HG03280 (cell line): ENCODE data around the gene LRRC71.
"Not testable (repeated sequence)": the region's sequence is repeated elsewhere in the genome, so short reads cannot be mapped to it uniquely, and the experiment has no call there.

Experiments
- ATAC-seq: cut with Tn5 transposase; IDR thresholded peaks from one replicate; pipeline ENCODE4 v1.9.1; 2021; ENCODE audit warnings: mild to moderate bottlenecking, moderate library complexity; ENCODE audit not compliant: unreplicated experiment

LRRC71 gene

GRCh38 chr1:156926695-156927094, 6.3 kb downstream of the LRRC71 start:
- not testable (repeated sequence) for ATAC-seq

- no peak for ATAC-seq
Observed at GRCh38 chr1:156927215-156928042, 7.0 kb downstream of the LRRC71 start.

GRCh38 chr1:156928043-156928602, 7.7 kb downstream of the LRRC71 start:
- ATAC-seq, result no peak

- no peak for ATAC-seq
Observed at GRCh38 chr1:156929596-156930238, 9.3 kb downstream of the LRRC71 start.

- no peak for ATAC-seq
Observed at GRCh38 chr1:156930483-156930882, 10.1 kb downstream of the LRRC71 start.

- no peak for ATAC-seq
Observed at GRCh38 chr1:156931211-156931952, 10.9 kb downstream of the LRRC71 start.

GRCh38 chr1:156931974-156932710, 11.7 kb downstream of the LRRC71 start:
- ATAC-seq, result no peak

- no peak for ATAC-seq
Observed at GRCh38 chr1:156933136-156933535, 12.7 kb downstream of the LRRC71 start.

GRCh38 chr1:156935505-156936128, 15.2 kb downstream of the LRRC71 start:
- ATAC-seq, result no peak

- ATAC-seq, result no peak
Observed at GRCh38 chr1:156936191-156936590, 15.8 kb downstream of the LRRC71 start.

- no peak for ATAC-seq
Observed at GRCh38 chr1:156936721-156937220, 16.3 kb downstream of the LRRC71 start.

- no peak for ATAC-seq
Observed at GRCh38 chr1:156937883-156938282, 17.5 kb downstream of the LRRC71 start.

- ATAC-seq, result no peak
Observed at GRCh38 chr1:156938813-156939212, 18.4 kb downstream of the LRRC71 start.

GRCh38 chr1:156939786-156940334, 19.4 kb downstream of the LRRC71 start:
- ATAC-seq, result no peak

- ATAC-seq, result no peak
Observed at GRCh38 chr1:156941675-156942074, 21.2 kb downstream of the LRRC71 start.

- ATAC-seq, result no peak
Observed at GRCh38 chr1:156942176-156942575, 21.7 kb downstream of the LRRC71 start.

- no peak for ATAC-seq
Observed at GRCh38 chr1:156942576-156942975, 22.1 kb downstream of the LRRC71 start.

- ATAC-seq, result no peak
Observed at GRCh38 chr1:156943756-156944155, 23.3 kb downstream of the LRRC71 start.

- ATAC-seq, result no peak
Observed at GRCh38 chr1:156944268-156944667, 23.8 kb downstream of the LRRC71 start.

- ATAC-seq, result no peak
Observed at GRCh38 chr1:156944848-156945247, 24.4 kb downstream of the LRRC71 start.
